ENCODE results near the gene SH3BGRL.

SH3BGRL gene

DNA sequence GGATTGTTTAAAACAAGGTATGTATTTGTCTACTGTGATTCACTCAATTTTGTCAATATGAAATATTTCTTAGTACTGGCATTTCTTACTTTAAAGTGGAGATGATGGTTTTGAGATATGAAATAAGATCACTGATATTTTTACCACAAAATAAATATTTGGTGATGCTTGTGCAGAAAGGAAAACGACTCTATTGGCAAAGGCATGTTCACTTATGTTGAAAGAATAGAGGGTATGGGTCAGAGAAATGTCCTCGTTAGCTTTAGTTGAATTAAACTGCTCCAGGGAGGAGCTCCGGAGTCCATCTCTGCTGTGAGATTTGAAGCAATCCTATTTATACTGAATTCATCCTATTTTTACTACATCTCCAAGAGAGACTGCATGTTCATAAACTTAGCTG, 84.2 kb downstream of the SH3BGRL start:
- TF ChIP-seq, protein P1, sequence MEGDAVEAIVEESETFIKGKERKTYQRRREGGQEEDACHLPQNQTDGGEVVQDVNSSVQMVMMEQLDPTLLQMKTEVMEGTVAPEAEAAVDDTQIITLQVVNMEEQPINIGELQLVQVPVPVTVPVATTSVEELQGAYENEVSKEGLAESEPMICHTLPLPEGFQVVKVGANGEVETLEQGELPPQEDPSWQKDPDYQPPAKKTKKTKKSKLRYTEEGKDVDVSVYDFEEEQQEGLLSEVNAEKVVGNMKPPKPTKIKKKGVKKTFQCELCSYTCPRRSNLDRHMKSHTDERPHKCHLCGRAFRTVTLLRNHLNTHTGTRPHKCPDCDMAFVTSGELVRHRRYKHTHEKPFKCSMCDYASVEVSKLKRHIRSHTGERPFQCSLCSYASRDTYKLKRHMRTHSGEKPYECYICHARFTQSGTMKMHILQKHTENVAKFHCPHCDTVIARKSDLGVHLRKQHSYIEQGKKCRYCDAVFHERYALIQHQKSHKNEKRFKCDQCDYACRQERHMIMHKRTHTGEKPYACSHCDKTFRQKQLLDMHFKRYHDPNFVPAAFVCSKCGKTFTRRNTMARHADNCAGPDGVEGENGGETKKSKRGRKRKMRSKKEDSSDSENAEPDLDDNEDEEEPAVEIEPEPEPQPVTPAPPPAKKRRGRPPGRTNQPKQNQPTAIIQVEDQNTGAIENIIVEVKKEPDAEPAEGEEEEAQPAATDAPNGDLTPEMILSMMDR (conservative IDR thresholded peaks at IDR 0.05), result no peak
- no peak overlapping the region for H3K27ac ChIP-seq

DNA sequence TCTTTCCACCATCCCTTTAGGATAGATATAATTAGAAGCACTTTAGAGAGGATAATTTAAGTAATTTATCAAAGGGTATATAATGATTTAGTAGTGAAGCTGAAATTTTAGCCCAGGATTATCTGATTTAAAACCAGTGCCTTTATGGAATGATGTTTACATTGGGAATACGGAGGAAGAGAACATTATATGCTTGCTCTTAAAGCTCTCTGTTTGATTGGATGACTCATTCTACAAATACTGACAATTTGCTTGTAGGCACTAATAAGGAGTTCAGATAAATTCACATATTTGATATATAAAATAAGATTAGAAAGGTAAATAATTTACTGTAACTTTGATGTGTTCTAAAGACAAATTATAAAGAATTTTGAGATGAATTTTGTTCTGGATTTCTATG, 84.7 kb downstream of the SH3BGRL start:
- TF ChIP-seq, protein P1 (conservative IDR thresholded peaks at IDR 0.05), result no peak
- no peak overlapping the region for H3K27ac ChIP-seq

DNA sequence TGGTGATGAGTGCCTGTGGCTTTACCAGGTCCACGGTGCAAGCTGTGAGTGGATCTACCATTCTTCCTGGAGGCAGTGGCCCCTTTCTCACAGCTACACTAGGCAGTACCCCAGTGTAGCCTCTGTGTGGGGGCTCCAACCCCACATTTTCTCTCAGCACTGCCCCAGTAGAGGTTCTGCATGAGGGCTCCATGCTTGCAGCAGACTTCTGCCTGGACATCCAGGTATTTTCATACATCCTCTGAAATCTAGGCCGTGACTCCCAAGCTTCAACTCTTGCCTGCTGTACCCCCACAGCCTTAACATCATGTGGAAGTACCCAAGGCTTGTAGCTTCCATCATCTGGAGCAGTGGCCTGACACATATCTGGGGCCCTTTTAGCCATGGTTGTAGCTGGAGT, 90.1 kb downstream of the SH3BGRL start:
- TF ChIP-seq, protein P1 (conservative IDR thresholded peaks at IDR 0.05), result no peak
- no peak overlapping the region for H3K27ac ChIP-seq

DNA sequence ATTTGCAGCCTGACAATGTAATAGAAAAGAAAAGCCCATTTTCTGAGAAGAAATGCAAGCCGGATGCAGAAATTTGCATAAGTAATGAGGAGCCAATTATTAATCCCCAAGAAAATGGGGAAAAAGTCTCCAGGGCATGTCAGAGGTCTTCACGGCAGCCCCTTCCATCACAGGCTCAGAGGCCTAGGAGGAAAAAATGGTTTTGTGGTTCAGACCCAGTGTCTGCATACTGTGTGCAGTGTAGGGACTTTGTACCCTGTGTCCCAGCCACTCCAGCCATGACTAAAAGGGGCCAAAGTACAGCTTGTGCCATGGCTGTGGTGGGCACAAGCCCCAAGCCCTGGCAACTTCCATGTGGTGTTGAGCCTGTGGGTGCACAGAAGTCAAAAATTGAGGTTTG, 92.2 kb downstream of the SH3BGRL start:
- no peak overlapping the region for H3K27ac ChIP-seq
- TF ChIP-seq, protein P1 (conservative IDR thresholded peaks at IDR 0.05), result no peak

DNA sequence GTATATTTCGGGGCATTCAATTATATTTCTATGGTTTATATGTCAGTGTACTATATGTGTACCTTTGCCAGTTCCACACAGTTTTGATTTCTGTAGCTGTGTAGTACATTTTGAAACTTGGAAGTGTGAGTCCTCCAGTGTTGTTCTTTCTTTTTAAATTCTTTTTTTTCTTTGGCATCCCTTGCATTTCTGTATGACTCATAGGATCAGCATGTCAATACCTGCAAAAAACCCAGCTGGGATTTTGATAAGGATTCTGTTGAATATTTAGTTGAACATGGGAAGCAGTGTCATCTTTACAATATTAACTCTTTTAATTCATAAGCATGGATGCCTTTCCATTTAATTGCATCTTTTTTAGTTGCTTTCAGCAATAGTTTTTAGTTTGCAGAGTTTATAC, 100.0 kb downstream of the SH3BGRL start:
- TF ChIP-seq, protein P1 (conservative IDR thresholded peaks at IDR 0.05), result no peak
- no peak overlapping the region for H3K27ac ChIP-seq

DNA sequence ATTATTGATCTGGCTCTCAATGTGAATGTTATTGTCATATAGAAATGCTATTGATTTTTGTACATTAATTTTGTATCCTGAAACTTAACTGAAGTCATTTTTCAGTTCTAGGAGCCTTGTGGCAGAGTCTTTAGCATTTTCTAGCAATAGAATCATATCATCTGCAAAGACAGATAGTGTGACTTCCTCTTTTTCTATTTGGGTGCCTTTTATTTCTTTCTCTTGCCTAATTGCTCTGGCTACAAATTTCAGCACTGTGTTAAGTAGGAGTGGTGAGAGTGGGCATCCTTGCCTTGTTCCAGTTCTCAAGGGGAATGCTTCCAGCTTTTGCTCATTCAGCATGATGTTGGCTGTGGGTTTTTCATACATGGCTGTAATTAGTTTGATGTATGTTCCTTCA, 102.7 kb downstream of the SH3BGRL start:
- TF ChIP-seq, protein P1 (conservative IDR thresholded peaks at IDR 0.05), result no peak
- no peak overlapping the region for H3K27ac ChIP-seq

DNA sequence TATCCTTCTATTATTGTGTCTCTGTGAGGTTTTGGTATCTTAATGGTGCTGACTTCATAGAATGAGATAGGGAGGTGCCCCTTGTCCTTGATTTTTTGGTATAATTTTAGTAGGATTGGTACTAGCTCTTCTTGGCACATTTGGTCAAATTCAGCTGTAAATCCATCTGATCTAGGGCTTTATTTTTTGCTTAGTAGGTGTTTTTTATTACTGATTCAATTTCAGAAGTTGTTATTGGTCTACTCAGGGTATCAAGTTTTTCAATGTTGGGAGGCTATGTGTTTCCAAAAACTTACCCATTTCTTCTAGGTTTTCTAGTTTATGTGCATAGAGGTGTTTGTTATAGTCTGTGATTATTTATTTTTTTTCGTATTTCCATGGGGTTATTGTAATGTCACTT, 103.3 kb downstream of the SH3BGRL start:
- no peak overlapping the region for H3K27ac ChIP-seq
- TF ChIP-seq, protein P1 (conservative IDR thresholded peaks at IDR 0.05), result no peak
